SH-SY5Y (cell line): ENCODE data around the gene RHOV.

ENCODE experiments used
- GATA2 ChIP-seq: IDR thresholded peaks from 2 replicates; pipeline ENCODE4 v1.6.1; 2011; ENCODE audit warnings: mild to moderate bottlenecking, low read depth, low read length
- GATA3 ChIP-seq: IDR thresholded peaks from 2 replicates; pipeline ENCODE4 v1.6.1; 2011; ENCODE audit warnings: low read depth, mild to moderate bottlenecking, low read length, moderate library complexity

Gene RHOV

DNA sequence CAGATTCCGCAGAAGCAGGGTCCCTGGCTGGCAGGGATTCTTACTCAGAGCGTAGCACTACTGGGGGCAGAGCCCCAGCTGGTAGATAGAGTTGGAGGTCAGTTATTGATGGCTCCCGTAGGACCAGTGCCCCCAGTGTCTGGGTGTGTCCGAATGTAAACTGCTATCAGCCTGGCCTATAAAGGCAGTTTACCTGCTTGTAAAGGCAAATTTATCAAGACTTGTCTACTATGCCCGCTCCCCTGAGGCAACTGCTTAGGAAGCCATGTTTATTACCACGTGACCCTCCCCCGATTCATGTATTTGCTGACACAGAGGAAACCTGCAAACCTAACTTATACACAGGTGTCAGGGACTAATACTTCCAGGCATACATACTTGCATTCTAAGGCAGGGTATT lies 44.9 kb downstream of the RHOV start:
- TF ChIP-seq GATA2 = no peak
- TF ChIP-seq GATA3 = no peak

DNA sequence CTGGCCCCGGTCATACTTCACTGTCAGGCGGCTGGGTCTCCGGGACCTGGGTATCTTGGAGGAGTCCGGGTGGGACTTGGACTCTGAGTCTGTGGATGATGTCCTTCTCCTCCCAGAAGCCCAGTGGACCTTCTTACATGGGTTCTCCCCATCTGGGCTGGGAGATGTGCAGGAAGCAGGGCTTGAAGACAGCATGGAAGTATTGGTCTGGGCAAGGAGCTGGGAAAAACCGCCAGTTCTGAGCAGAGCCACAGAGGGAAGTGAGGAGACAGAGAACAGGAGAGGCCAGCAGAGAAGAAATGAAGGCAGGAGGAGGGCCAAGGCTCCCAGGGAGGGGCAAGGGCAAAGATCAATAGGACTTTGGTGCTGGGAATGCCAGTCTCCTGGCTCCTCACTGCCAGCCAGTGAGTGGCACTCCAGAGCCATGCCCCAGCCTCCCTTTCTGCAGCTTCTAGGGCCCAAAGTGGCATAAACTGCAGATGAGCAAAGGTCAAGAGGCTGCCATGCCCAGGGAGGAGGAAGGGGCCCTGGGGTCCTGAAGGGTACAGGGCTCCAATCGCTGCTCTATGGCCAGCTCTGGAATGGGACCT lies 45.5 kb downstream of the RHOV start, which contains the start of gene PPP1R14D:
Gene PPP1R14D, minus strand, starts transcription at position 262 of the 590 bp plus-strand sequence. Its CDS starts 67 bp downstream, at position 195.
- TF ChIP-seq GATA2 (no peak), GATA3 (no peak)

DNA sequence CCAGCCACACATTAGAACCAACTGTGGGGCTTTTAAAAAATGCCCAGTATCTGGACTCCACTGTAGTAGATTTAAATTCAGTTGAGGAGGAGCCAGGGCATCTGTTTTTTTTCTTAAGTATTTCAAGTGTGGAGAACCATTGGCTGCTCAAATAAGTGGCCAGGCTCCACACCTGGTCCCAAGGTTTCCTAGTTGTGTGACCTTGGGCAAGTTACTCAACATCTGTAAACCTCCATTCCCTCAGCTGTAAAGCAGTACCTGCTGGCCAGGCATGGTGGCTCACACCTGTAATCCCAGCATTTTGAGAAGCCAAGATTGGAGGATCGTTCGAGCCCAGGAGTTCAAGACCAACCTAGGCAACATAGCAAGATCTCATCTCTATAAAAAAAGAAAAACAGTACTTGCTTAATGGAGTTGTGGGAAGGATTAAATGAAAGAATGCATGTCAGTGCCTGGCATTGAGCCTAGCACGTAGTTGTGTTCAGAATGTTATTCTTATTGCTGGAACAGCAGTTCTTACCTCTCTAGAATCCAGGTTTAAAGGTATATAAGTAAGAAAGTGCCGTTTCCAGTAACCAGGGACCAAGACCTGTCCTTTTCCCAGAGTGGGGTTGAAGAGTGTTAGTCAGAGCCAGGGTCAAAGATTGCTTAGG lies 47.5 kb downstream of the RHOV start:
- TF ChIP-seq GATA2 (no peak), GATA3 (no peak)

DNA sequence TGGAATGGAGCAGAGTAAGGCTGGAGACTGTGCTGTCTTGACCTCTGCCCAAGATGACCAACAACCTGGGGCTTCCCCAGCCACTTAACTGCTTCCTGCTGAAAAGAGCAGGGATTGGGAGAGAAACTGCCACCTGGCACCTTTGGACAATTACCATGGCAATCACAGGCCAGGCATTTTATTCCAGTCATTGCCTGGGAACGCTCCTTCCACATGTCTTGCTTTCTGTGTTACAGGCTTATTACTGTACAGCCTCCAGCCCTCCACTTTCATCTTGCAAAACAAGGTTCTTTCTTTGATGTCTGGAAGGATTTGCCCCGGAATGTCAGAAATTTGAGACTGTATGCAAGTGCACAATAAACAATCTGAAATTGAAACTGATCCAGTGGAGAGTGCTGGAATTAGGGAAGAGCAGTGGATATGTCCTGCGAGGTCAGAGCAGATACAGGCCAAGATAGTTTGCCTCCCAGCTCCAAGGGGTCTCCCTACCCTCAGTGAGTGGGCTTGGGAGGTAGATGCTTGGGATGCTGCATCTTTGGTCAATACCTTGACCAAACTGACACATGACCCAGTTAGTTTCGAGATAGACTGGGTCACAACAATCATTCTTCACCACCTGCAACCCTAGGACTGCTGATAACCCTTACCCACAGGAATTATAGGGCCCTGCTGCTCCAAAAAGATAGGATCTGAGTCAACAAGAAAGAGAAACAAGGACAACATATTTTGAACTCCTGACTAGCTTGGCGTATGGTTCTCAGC lies 48.2 kb downstream of the RHOV start:
- TF ChIP-seq GATA3 (no peak), GATA2 (no peak)

GRCh38 chr15:40823572-40824343 lies 50.3 kb downstream of the RHOV start:
- TF ChIP-seq GATA2 = no peak
- no peak for TF ChIP-seq GATA3
